D341Med (cell line): Measurements from ENCODE around the gene DALRD3.
"Not testable (repeated sequence)": the region's sequence is repeated elsewhere in the genome, so short reads cannot be mapped to it uniquely, and the experiment has no call there.

Experiments used
- DNase-seq: peaks from one replicate; pipeline ENCODE4 v3.0.0; 2012; ENCODE audit warnings: low spot score

The DALRD3 gene

DNA sequence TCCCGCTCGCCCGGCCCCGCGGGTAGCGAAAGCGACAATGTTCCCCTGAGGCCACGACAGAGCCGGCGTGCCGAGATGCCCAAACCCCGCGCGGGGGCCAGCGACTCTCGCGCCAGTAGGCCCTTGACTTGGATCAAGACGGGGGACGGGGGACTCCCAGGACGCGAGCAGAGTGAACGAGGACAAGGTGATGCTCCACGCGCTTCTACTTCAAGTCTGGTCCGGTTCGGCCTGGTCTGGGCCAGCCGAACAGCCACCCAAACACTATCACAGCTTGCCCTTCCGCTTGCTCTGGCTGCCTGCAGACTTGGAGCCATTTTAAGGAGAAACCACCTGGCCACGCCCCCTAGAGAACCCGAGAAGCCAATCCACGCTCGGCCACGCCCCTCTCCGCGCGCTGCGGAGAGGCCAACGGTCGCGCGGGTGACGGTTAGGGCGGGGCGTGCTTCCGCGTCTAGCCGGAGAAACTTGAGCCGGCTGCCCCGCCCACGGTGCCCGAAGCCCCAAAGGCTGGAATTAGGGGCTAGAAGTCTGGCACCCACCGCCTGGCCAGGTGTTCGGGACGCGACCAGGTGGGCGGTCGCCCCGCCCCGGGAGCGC, 2.9 kb upstream of the DALRD3 start:
- peak; percentile 94 for DNase-seq

DNA sequence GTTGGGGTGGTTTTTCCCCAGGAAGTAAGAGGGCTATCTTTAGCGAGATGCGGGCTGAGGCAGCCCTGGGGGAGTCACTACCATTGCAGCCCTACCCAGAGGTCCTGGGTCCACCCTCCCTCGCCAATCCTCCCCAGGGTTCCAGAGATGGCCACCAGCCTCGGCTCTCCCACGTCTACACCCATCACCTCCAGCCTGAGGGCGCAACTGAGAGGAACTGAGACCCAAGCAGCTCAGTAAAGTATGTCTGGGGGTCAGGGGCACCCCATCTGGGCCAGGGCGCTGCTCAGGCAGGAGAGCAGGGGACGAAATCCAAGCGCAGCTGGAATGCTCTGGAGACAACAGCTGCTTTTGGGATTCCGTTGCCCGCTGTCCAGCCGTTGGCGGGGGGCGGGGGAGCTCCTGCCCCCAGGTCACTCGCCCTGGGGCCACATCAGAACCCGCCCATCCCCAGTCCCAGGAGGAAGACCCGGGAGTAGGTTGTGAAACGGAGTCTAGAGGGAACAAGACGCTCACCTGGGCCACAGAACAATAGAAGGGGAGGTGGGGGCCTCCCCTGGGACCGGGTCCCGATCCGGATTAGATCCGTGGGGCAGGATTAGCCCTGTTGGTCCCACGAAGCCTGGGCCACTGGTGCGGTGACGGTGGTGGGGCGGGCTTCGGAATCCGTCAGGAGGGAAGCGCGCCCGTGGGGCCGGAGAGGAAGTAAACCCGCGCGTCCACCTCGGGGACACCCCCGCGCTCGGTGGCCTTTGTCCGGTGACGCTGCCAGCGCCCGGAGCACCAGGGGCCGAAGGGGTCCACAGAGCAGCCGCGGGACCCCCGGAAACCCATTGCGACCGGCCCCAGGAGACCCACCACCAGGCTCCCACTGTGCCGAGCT, 2.2 kb upstream of the DALRD3 start:
- peak; percentile 72 for DNase-seq

DNA sequence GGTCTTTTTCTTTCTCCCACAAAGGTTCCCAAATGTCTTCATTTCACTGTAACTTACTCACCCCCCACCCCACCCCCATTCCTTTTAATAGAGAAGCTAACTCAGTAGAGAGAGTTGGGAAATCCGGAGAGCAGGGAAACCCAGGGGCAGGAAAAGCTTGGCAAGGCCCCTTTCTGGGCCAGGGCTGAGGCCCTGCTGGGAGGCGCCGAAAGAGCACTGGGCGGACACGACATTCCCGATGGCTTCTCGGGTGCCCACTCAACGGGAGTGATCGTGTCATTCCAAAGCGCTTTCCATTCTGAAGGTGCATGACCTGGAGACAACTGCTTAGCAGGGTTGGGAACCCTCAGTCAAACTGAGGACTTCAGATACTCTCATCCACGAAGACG, 1.6 kb upstream of the DALRD3 start:
- no peak for DNase-seq

DNA sequence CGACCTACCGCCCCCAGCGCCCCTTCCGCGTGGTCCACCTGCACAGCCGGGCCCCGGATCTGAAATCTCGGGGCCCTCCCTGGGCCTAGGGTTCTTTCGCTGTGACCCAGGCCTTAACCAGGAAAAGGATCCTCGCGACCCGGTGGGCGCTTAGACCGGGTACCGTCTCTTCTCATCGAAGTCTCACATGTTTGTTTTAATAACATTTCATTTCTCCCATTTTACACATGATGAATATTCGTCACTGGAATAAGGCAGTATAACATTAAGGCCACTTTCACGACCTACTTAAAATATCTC, 277 bp upstream of the DALRD3 start:
- DNase-seq = no peak

DNA sequence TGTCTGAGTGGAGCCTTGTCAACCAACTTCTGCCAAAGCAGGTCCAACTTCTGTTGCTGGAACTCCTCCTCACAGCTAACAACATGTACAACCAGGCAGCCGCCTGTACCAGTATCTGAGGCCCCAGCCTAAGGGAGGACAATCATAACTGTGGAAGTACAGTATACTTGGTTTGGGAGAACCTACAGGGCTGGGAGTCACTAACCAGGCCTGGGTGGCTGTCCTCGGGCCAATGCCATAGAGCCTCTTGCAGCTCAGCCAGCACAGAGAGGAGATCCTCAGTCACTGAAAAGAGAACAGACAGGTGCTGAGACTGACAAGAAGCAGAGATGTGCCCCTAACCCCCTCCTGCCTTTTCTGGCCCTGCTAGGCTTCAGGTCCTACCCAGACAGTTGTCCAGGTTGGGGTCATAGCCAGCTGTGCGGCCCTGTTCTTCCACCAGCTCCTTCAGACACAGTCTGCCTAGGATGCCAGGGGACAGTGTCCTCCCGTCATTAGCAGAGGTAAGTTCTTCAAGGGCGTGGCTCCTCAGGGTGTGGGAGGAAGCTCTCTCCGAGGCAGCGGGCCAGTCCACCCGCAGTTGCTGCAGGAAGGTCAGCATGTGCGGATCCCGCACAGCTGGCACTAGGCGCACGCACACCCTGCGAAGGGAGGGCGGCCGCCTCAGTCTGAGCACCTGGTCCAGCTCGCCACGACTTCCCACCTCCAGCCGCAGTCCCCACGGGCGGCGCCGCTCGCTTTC, 980 bp downstream of the DALRD3 start:
- DNase-seq = no peak

DNA sequence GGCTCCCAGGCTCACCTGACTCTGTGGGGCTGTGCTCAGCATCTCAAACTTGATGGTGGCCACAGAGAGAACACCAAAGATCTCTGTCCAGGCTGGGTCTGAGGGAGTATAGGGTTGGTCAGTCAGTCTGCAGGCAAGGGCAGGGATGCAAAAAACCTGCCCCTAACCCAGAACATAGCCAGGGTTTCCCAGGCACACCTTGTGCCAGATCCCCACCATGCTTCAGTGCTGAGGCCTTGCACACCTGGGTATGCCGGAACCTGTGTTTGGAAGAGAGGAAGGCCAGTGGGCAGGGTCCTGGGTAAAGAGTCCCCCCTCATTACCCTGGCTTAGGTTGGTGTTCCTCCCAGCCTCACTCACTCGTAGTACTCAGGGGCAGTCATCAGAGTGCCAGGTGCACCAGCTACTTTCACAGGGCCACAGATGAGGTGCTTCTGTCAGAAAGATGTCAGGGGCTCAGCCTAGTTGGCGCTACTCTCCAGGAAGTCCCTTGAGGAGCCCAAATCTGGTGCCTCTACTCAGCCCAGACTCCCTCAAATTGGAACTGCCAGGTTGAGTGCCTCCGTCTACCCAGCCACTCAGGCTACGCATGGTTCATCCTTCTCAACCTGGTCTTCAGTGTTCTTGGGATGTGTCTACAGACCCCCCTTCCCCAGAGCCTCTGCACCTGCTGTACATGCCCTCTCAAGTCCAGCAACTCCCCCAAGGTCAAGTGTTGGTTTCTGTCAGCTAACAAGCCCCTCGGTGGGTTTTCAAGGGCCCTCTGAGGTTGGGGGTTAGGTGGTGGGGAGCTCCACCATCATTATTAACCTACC, 1.8 kb downstream of the DALRD3 start:
- no peak for DNase-seq

DNA sequence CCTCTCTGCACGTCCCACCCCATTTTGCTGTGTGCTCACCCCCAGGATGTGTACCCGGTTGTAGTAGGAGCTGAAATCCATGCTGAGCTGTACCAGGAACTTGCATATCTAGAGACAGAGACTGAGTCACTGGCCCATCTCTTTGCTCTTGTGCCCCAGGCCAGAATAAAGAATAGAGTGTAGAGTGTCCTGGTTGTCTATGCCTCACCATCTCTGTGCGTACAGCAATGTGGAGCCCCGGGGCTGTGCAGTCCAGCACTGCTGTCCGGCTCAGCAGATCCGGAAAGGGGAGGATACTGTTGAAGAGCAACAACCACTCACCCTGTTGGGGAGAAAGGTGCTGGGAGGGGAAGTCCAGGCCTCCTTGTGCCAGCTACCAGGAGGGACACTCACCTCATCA, 2.6 kb downstream of the DALRD3 start:
- DNase-seq = no peak

DNA sequence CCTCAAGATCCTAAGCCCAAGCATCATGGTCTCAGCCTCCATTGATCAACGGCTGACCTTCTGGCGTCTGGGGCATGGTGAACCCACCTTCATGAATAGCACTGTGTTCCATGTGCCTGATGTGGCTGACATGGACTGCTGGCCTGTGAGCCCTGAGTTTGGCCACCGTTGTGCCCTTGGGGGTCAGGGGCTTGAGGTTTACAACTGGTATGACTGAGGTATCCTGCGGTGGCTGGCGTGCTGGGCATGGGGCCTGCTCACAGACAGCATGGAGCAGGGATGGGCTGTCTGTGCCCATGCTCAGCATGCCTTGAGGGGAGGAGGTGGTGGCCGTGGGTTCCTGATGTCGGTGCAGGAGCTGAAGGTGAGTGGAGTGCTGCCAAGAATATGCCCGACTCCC, 3.3 kb downstream of the DALRD3 start:
- no peak for DNase-seq

DNA sequence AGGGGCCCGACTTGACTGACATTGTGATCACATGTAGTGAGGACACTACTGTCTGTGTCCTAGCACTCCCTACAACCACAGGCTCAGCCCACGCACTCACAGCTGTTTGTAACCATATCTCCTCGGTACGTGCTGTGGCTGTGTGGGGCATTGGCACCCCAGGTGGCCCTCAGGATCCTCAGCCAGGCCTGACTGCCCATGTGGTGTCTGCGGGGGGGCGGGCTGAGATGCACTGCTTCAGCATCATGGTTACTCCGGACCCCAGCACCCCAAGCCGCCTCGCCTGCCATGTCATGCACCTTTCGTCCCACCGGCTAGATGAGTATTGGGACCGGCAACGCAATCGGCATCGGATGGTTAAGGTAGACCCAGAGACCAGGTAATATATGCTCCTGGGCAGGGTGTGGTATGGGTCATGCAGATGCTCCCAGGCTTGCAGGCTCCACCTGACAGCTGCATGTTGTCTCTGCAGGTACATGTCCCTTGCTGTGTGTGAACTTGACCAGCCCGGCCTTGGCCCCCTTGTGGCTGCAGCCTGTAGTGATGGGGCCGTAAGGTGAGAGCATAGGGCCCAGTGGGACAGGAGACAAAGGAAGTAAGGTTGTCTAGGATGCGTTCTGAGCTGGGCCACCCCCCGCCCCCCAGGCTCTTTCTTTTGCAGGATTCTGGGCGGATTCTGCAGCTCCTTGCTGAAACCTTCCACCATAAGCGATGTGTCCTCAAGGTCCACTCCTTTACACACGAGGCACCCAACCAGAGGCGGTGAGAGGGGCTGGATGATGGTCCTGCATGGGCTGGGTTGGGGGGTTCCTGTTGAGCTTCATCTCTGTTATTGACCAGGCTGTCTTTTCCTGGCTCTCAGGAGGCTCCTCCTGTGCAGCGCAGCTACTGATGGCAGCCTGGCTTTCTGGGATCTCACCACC, 4.4 kb downstream of the DALRD3 start:
- peak; percentile 61 for DNase-seq

DNA sequence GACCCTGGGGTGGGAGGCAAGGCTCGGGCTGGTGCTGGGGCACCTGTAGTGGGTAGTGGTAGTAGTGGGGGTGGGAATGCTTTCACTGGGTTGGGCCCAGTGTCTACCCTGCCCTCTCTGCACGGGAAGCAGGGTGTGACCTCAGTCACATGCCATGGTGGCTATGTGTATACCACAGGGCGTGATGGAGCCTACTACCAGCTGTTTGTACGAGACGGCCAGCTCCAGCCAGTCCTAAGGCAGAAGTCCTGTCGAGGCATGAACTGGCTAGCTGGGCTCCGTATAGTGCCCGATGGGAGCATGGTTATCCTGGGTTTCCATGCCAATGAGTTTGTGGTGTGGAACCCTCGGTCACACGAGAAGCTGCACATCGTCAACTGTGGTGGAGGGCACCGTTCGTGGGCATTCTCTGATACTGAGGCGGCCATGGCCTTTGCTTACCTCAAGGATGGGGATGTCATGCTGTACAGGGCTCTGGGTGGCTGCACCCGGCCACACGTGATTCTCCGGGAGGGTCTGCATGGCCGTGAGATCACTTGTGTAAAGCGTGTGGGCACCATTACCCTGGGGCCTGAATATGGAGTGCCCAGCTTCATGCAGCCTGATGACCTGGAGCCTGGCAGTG, 5.2 kb downstream of the DALRD3 start:
- DNase-seq = no peak

DNA sequence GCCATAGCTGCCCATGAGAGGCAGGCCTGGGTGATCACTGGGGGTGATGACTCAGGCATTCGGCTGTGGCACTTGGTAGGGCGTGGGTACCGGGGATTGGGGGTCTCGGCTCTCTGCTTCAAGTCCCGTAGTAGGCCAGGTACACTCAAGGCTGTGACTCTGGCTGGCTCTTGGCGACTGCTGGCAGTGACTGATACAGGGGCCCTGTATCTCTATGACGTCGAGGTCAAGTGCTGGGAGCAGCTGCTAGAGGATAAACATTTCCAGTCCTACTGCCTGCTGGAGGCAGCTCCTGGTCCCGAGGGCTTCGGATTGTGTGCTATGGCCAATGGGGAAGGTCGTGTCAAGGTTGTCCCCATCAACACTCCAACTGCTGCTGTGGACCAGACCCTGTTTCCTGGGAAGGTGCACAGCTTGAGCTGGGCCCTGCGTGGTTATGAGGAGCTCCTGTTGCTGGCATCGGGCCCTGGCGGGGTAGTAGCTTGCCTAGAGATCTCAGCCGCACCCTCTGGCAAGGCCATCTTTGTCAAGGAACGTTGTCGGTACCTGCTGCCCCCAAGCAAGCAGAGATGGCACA, 5.9 kb downstream of the DALRD3 start:
- no peak for DNase-seq

DNA sequence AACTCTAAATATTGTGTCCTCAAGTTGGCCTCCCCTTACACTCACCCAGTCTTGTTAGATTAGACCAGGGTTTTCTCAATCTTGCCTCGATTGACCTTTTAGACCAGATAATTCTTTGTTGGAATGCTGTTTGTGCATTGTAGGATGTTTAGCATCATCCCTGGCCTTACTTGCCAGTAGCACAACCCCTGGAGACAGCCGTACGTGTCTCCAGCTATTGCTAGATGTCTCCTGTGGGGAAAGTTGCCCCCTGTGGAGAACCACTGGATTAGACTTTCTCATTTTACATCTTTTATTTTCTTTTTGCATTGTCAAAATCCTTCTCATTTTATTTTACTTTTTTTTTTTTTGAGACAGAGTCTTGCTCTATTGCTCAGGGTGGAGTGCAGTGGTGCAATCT, 9.0 kb downstream of the DALRD3 start:
- no peak for DNase-seq

DNA sequence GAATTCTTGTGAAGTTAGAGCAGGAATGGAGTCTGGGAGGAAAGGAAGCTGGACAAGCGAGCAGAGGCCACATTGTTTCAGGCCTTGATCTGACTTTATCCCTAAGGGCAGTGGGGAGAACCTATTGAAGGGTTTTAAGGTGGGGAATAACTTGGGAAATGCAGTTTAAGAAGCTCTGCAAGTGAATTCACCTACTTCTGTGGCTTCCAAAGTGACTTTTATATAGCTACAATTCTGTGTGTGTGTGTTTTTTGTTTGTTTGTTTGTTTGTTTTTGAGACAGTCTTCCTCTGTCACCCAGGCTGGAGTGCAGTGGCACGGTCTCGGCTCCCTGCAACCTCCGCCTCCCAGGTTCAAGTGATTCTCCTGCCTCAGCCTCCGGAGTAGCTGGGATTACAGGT, 9.8 kb downstream of the DALRD3 start:
- not testable (repeated sequence) for DNase-seq

DNA sequence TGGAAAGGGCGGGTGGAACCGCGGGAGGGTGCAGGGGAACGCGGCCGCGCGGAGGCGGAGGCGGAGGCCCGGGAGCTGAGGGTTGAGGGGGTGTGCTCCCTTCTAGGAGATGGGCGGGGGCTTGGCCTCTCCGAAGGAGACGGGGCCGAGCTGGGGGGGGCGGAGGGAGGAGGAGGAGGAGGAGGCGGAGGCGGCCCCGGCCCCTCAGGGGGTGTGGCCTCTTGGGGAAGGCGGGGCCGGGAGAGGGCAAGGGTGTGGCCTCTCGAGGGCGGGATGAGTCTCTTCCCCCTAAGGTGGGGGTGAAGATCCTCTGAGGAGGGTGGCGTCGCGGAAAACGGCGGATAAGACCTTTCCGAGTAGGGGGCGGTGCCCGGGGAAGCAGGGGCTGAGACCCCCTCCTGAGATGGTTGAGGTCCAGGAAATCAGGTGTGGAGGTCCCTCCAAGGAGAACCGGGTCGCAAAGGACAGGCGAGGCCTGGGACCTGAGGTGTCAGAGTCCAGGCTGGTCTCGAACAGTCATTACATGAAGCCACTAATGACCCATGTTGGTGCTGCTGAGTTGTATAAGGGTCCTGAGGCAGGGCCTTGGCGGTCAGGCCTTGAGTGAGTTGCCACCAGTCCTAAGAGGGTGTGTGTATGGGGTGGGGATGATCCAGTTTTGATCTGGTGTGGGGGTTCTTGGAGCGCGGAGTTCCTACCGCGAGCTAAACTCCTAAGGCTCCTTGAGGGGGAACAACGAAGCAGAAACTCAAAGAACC, 10.4 kb downstream of the DALRD3 start:
- peak; percentile 92 for DNase-seq

DNA sequence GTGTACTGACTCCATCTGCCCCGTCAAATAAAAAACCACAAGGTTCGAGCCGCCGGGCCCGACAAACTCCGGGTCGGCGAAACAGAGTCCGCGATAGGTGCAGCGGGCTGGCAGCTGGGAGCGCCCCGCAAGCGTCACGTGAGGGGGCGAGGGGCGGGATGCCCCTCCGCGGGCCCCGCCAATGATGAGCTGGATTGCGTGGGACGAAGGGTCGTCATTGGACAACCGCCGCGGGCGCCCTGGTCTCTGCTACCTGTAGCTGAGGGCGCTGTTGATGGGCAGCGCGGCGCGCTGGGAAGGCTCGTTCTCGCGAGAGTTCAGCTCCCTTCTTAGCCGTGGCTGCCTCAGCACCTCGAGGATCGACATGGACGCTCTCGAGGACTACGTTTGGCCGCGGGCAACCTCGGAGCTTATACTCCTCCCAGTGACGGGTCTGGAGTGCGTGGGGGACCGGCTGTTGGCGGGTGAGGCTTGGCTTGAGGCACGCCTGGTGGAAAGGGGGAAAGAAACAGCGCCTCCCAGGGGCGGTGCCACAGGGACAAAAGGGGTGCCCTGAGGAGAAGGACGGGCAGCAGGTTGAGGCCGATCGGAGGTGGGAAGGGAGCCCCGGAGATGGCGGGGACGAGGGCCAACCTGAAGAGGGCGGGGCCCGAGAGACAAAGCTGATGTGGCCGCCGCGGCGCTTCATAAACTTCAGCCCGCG, 11.2 kb downstream of the DALRD3 start, which contains the start of gene WDR6:
Gene WDR6, plus strand, starts transcription at position 324 of the 703 bp plus-strand sequence. Its CDS starts 41 bp downstream, at position 365.
- peak; percentile 99 for DNase-seq

DNA sequence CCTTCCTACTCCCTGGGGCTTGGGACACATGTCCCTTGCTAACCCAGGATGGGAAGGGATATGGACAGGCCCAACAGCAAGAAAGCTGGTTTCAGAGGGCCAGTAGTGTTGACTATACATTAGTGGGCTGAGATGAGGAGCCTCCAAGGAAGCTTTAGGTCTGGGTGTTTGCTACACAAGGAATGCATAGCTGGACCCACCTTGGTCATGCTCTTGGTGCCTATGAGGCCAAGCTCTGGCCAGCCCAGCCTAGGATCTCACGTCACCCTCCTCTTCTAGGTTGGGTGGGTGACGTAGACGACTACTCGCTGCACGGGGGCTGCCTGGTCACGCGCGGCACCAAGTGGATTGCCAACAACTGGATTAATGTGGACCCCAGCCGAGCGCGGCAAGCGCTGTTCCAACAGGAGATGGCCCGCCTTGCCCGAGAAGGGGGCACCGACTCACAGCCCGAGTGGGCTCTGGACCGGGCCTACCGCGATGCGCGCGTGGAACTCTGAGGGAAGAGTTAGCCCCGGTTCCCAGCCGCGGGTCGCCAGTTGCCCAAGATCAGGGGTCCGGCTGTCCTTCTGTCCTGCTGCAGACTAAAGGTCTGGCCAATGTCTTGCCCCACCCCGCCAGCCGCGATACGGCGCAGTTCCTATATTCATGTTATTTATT, 11.8 kb downstream of the DALRD3 start:
- DNase-seq = peak; percentile 55

DNA sequence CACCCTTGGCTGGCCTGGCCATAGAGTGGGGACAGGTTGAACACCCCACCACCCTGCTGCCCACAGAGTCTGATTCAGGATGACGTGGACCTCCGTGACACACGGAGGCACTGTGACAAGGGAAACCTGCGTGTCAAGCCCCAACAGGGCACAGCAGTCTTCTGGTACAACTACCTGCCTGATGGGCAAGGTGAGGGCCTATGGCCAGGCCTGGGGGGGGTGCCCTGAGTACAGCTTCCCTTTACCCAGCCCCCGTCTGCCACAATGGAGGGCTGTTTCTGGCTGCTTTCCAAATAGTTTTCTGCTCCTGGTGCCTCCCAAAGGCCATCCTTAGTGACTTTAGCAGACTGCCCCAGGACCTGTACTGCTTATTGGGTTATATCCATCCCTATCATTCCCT, 12.4 kb downstream of the DALRD3 start:
- DNase-seq = no peak

DNA sequence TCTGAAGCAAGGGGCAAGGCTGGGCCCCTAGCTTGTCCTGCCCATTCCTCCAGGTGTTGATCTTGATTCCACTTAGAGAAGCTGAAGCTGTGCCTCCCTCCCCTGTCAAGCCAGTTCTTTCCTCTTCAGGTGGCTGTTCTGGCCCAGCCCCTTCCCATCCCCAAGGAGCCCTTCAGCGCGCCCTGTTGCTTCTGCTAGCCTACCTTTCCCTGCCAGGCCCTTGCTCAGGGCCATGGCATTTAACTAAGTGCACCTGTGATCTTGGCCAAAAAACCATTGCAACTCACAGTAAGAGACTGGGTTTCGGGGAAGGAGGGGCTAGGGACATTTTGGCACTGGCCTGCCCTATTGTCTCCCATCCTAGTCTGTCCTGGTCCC, 13.1 kb downstream of the DALRD3 start:
- no peak for DNase-seq
